HEK293T (cell line): ENCODE data around the gene ANXA11.

Source experiments
- CTCF ChIA-PET: fragments of 350-600 bp; formaldehyde crosslinking; extraction: SDS; loops from one replicate; lab custom pipeline; 2021; ENCODE audit warnings: antibody characterized with exemption, inconsistent platforms; lab: Yijun Ruan, JAX
- POLR2A ChIA-PET: fragments of 350-600 bp; formaldehyde crosslinking; extraction: SDS; loops from one replicate; lab custom pipeline; 2020; ENCODE audit warnings: antibody characterized with exemption, inconsistent platforms; lab: Yijun Ruan, JAX
- DNase-seq: peaks from one replicate; pipeline ENCODE4 v3.0.0; 2012; ENCODE audit warnings: mixed read lengths; ENCODE audit errors: extremely low spot score
- ARNT ChIP-seq: fragments of 450-650 bp; IDR thresholded peaks from 2 replicates; pipeline ENCODE4 v1.6.1; 2017; ENCODE audit warnings: mild to moderate bottlenecking
- BHLHE40 ChIP-seq: fragments of 450-650 bp; IDR thresholded peaks from 2 replicates; pipeline ENCODE4 v1.6.1; 2016; ENCODE audit warnings: mild to moderate bottlenecking, moderate library complexity, borderline replicate concordance
- CTBP1 ChIP-seq: fragments of 450-650 bp; IDR thresholded peaks from 2 replicates; pipeline ENCODE4 v1.6.1; 2016; ENCODE audit warnings: borderline replicate concordance
- ELF4 ChIP-seq: fragments of 450-650 bp; IDR thresholded peaks from 2 replicates; pipeline ENCODE4 v1.6.1; 2017; ENCODE audit warnings: antibody characterized with exemption
- FOXA1 ChIP-seq: fragments of 450-650 bp; IDR thresholded peaks from 2 replicates; pipeline ENCODE4 v1.6.1; 2016; ENCODE audit warnings: mild to moderate bottlenecking
- FOXK2 ChIP-seq: fragments of 450-650 bp; IDR thresholded peaks from 2 replicates; pipeline ENCODE4 v1.6.1; 2016; ENCODE audit warnings: mild to moderate bottlenecking
- FOXM1 ChIP-seq: fragments of 450-650 bp; IDR thresholded peaks from 2 replicates; pipeline ENCODE4 v1.6.1; 2017; ENCODE audit warnings: mild to moderate bottlenecking, borderline replicate concordance
- HDGF ChIP-seq: fragments of 450-650 bp; IDR thresholded peaks from 2 replicates; pipeline ENCODE4 v1.6.1; 2017; ENCODE audit warnings: antibody characterized with exemption, borderline replicate concordance
- L3MBTL2 ChIP-seq: fragments of 450-650 bp; conservative IDR thresholded peaks from 2 replicates; pipeline ENCODE4 v1.6.1; 2016; ENCODE audit warnings: mild to moderate bottlenecking
- LEF1 ChIP-seq: fragments of 450-650 bp; IDR thresholded peaks from 2 replicates; pipeline ENCODE4 v1.6.1; 2017; ENCODE audit warnings: mild to moderate bottlenecking, borderline replicate concordance
- NFRKB ChIP-seq: fragments of 450-650 bp; IDR thresholded peaks from 2 replicates; pipeline ENCODE4 v1.6.1; 2016; ENCODE audit warnings: mild to moderate bottlenecking, moderate library complexity
- PKNOX1 ChIP-seq: fragments of 450-650 bp; IDR thresholded peaks from 2 replicates; pipeline ENCODE4 v1.6.1; 2016
- SP1 ChIP-seq: fragments of 450-650 bp; IDR thresholded peaks from 2 replicates; pipeline ENCODE4 v1.6.1; 2017
- SUZ12 ChIP-seq: fragments of 450-650 bp; IDR thresholded peaks from 2 replicates; pipeline ENCODE4 v1.6.1; 2016; ENCODE audit warnings: mild to moderate bottlenecking
- TARDBP ChIP-seq: fragments of 450-650 bp; IDR thresholded peaks from 2 replicates; pipeline ENCODE4 v1.6.1; 2016
- ZNF384 ChIP-seq: fragments of 450-650 bp; IDR thresholded peaks from 2 replicates; pipeline ENCODE4 v1.6.1; 2016

The ANXA11 gene

GRCh38 chr10:80187465-80188409 is 17.6 kb downstream of the ANXA11 start:
- CTCF ChIA-PET = no interaction called here
- TF ChIP-seq FOXM1 = no peak
- DNase-seq = no peak
- POLR2A ChIA-PET = interaction anchor here (0.8 to 1.0 kb wide), 2 partner anchors 16 to 18 kb away, joined by 3 read pairs; partner anchors contain the start of gene ANXA11

GRCh38 chr10:80187060-80187459 is 18.3 kb downstream of the ANXA11 start:
- TF ChIP-seq NFRKB (no peak), CTBP1 (no peak), FOXM1 (no peak), ELF4 (no peak), TARDBP (no peak), PKNOX1 (no peak), FOXK2 (no peak), LEF1 (no peak), SUZ12 (no peak), ZNF384 (no peak), FOXA1 (no peak), L3MBTL2 (no peak), BHLHE40 (no peak), ARNT (no peak), SP1 (no peak), HDGF (no peak)
- no peak for DNase-seq
- POLR2A ChIA-PET = interaction anchor here (0.8 to 1.0 kb wide), 2 partner anchors 17 to 18 kb away, joined by 3 read pairs; partner anchors contain the start of gene ANXA11
- CTCF ChIA-PET = no interaction called here

- TF ChIP-seq CTBP1 (no peak), FOXM1 (no peak), SUZ12 (no peak), PKNOX1 (no peak), ELF4 (no peak), ARNT (no peak), TARDBP (no peak), FOXA1 (no peak)
- no peak for DNase-seq
- ChIA-PET CTCF (no interaction called here), POLR2A (no interaction called here)
Measured at GRCh38 chr10:80186364-80187012, 18.8 kb downstream of the ANXA11 start.

GRCh38 chr10:80185578-80186299 is 19.6 kb downstream of the ANXA11 start:
- CTCF ChIA-PET = interaction anchor here (0.6 kb wide), 1 partner anchor 14 kb away, joined by 3 read pairs; no protein-coding TSS in a partner anchor
- TF ChIP-seq ZNF384 = no peak
- TF ChIP-seq FOXK2 = no peak
- TF ChIP-seq LEF1 = no peak
- TF ChIP-seq FOXA1 = no peak
- TF ChIP-seq ARNT = no peak
- TF ChIP-seq NFRKB = no peak
- no peak for TF ChIP-seq BHLHE40
- TF ChIP-seq SP1 = no peak
- TF ChIP-seq PKNOX1 = no peak
- no peak for TF ChIP-seq TARDBP
- POLR2A ChIA-PET = no interaction called here
- DNase-seq = no peak

GRCh38 chr10:80184291-80184690 is 21.0 kb downstream of the ANXA11 start:
- POLR2A ChIA-PET = no interaction called here
- CTCF ChIA-PET = no interaction called here
- no peak for DNase-seq
- TF ChIP-seq NFRKB (no peak), SUZ12 (no peak), ARNT (no peak), FOXM1 (no peak), BHLHE40 (no peak), PKNOX1 (no peak), FOXK2 (no peak), ELF4 (no peak), SP1 (no peak), CTBP1 (no peak), L3MBTL2 (no peak), ZNF384 (no peak), HDGF (no peak), TARDBP (no peak), LEF1 (no peak), FOXA1 (no peak)
